Prostate gland (tissue), 2 donors: ENCODE measurements around the gene PP2D1.

Experiments
- CTCF ChIP-seq, 4 experiments: fragments of 200-600 bp in 2 of 4; fragments of 450-650 bp in 2 of 4; sonication (generic) in 2 of 4; IDR thresholded peaks; 1 replicate in 3 of 4; 2 replicates in 1 of 4; pipeline ENCODE4 v1.5.1; 2016 to 2019; ENCODE audit warnings: antibody characterized with exemption in 4 of 4, mild to moderate bottlenecking in 2 of 4, moderate library complexity in 2 of 4
- POLR2A ChIP-seq: fragments of 450-650 bp; IDR thresholded peaks from one replicate; pipeline ENCODE4 v1.6.1; 2016; ENCODE audit warnings: antibody characterized with exemption, mild to moderate bottlenecking
- POLR2AphosphoS5 ChIP-seq: sonication (generic); formaldehyde crosslinking; IDR thresholded peaks from one replicate; pipeline ENCODE4 v1.6.1; 2017; ENCODE audit warnings: antibody characterized with exemption

- TF ChIP-seq CTCF (IDR thresholded peaks at IDR 0.05) (no peak), POLR2AphosphoS5 (no peak), POLR2A (no peak)
Observed at GRCh38 chr3:20055020-20055775, 43.1 kb upstream of the PP2D1 start.
